ENCODE data around the gene ARID3B.
"Not testable (repeated sequence)": the region's sequence is repeated elsewhere in the genome, so short reads cannot be mapped to it uniquely, and the experiment has no call there.

The ARID3B gene

GRCh38 chr15:74535388-74536084, 5.5 kb upstream of the ARID3B start:
- peak; percentile 33 for DNase-seq (ENCODE audit: low spot score)

DNA sequence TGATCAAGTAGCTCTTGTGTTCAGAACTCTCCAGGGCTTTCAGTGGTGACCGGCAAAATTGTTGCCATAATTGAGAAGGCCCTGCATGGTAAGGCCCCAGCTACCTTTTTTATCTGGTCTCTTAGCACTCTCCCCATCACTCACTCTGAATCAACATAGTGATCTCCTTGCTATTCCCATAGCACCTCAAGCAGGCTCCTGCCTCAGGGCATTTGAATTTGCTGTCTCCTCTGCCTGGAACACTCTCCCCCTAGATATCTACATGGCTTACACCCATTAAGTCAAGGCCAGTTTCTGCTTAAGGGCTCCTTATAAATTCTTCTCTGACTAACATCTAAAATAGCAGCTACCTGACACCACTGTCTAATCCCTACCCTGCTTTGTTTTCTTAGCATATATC, 3.3 kb upstream of the ARID3B start:
- no peak for DNase-seq (ENCODE audit: low spot score)

- DNase-seq (ENCODE audit: low spot score), result not testable (repeated sequence)
Observed at GRCh38 chr15:74539521-74539920, 1.5 kb upstream of the ARID3B start.

GRCh38 chr15:74540161-74540760, 759 bp upstream of the ARID3B start:
- DNase-seq (ENCODE audit: low spot score), result peak; percentile 67

- DNase-seq (ENCODE audit: low spot score), result peak; percentile 80
Observed at GRCh38 chr15:74541494-74542165, 610 bp downstream of the ARID3B start.

DNA sequence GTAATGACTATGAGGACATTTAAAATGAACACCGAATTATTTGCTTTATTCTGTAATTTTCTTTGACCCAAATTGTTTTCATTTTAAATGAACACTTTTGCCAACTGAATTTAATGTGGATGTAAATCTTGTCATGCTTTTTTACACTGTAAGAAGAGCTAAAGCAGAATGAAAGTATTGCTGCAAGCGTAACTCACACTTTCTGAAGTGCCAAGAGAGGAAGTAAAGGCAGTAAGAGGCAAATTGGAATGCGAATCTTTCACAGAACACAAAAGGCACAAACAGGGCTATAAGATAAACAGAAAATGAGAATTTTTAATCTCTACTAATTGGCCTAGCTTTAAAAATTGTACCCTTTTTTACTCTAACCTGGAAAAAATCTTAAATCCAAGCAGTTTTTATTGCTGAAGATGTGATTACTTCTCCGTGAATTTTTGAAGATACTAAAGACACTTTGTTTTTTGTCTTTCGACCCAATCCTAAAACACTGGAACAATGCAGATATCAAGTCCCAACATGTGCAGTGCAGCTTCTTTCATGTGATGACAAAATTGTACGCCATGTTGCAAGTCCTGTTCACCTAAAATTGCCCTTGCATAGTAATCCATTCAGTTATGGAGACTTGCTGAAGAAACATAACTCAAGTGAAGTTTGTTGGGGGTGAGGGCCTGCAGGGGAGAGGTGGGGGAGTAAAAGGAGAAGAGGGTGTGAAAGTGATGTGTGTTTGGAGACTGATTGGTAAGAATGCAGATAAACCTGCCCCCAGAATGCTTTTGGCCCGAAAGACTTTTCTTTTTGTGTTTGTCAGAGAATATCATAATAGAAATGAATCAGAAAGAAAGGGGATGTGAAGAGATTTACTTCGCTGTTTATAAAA, 1.4 kb downstream of the ARID3B start:
- DNase-seq (ENCODE audit: low spot score), result no peak

DNA sequence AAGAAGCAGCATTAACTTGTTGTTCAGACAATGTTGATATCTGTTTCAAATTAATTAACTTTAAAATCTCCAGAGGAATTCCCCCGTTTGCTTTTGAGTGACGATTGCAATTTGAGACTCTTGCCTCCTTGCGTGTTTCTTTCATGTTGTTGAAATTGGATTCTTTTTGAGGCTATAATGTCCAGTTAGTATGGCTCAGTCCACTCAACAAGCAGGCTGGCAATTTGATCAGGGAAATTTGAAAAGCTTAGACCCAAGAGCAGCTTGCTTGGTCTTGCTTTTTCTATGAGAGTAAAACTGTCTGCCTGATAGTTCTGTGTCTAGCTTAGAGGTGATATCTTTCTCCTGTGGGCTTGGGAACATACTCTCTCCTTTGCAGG, 2.0 kb downstream of the ARID3B start:
- DNase-seq (ENCODE audit: low spot score), result no peak

DNA sequence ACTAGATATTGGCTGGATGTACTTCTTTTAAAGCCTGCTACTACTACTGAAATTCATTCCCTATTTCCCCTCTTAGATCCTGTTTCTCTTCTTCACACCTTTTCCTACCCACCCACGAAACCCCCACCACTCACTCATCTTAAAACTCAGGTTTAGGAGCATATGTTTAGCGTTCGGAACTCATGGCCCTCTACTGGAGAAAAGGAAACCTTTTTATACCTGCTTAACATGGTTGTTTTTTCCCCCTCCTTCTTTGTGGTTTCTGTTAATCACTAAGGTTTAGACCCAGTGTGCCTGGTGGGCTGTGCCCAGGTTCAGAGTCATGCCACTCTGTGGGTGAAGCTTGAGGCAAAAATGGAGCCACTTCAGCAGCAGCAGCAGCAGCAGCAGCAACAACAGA, 2.6 kb downstream of the ARID3B start:
- DNase-seq (ENCODE audit: low spot score), result no peak

GRCh38 chr15:74545086-74545485, 4.1 kb downstream of the ARID3B start:
- no peak for DNase-seq (ENCODE audit: low spot score)

DNA sequence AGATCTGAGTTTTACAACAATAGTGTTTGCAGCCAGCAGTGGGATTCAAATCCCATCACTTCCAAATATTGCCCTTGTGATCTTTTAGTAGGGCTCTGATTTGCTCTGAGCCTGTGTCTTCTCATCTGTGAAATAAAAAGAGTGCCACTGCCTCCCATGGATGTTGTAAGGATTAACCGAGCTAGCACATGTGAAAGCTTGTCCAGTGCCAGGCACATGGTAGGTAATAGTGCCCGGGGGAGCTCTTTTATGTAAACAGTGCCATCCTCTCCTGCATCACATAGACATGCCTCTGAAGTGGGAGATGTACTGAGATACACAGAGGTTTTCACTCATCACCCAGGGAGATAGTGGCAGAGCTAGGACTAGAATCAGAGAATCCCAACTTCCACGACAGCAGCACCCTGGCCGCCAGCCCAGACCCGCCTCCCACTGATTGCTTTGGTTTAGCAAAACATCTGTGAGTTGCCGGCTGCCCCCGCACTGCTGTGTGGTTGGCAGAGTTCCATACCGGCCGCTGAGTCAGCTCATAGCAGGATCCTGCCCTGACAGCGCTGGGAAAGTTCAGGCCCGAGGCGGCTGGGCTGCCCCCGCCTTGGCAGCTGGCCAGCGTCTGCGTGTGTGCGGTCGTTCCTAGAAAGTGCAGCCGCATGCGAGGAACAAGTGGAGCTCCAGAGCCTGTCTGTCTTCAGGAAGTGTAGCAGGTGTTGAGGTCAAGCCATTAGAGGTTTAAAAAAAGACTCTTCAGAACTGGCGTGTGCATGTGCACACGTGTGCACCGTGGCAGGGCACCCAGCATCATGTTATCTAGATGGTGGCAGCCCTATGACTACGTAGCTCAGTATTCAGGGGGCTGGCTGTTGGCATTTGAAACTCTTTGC, 5.0 kb downstream of the ARID3B start:
- peak; percentile 98 for DNase-seq (ENCODE audit: low spot score)

DNA sequence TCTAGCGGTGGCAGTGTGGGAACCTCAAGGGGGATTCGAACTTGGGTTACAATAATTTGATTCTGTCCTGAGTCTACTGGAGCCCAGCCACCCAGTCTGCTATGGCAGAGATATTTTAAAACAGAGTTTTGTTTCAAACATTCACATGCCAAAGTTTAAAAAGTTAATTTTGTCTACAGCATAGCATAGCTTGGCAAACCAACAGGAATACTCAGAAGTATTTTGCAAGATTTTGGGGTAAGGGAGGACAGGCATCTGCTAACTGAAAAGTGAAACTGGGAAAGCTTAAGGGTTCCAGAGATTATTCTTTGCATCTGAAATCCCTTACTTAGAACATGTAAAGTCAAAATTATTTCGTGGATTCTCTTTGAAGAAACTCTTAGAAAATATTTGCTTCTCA, 6.6 kb downstream of the ARID3B start:
- no peak for DNase-seq (ENCODE audit: low spot score)

GRCh38 chr15:74548241-74548640, 7.2 kb downstream of the ARID3B start:
- DNase-seq (ENCODE audit: low spot score), result no peak

DNA sequence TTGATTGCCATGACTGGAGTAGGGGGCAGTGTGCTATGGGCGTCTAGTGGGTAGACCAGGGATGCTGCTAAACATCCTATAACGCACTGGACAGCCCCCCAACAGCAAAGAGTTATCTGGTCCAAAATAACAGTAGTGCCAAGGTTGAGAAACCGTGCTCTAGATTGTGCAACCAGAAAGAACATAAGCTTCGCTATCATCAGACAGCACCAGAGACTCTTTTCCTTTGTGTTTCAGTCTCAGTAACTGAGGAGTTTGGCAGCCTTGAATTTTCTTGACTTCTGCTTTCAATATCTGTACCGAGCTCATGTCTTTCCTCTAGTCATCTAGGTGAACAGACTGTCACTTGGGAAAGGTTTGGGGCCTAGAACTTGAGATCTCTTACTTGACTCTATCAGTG, 8.8 kb downstream of the ARID3B start:
- no peak for DNase-seq (ENCODE audit: low spot score)

DNA sequence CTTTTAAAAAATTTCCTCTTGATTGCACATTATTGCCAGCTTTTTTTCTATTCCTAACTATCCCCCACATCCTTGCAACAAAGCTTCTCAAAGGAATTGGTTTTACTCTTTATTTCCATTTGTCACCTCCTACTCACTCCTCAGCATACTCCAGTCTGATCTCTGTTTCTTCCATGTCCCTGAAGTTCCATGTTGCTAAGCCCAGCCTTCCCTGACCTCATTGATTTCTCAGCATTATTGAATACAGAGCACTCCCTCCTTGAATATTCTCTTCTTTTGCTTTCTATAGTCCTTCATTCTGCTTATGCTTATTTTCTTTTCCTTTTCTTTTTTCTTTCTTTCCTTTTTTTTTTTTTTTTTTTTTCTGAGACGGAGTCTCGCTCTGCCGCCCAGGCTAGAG, 10.7 kb downstream of the ARID3B start:
- DNase-seq (ENCODE audit: low spot score), result no peak

GRCh38 chr15:74552773-74553441, 11.9 kb downstream of the ARID3B start:
- no peak for DNase-seq (ENCODE audit: low spot score)

DNA sequence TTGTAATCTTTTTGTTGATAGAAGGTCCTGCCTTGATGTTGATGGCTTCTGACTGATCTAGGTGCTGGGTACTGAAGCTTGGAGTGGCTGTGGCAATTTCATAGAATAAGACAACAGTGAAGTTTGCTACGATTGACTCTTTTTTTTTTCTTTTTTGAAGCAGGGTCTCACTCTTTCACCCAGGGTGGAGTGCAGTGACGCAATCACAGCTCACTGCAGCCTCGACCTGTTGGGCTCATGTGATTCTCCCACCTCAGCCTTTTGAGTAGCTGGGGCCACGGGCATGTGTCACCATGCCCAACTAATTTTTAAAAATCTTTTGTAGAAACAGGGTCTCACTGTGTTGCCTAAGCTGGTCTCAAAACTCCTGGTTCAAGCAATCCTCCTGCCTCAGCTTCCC, 14.2 kb downstream of the ARID3B start:
- DNase-seq (ENCODE audit: low spot score), result no peak

GRCh38 chr15:74558706-74559105, 17.7 kb downstream of the ARID3B start:
- DNase-seq (ENCODE audit: low spot score), result no peak

DNA sequence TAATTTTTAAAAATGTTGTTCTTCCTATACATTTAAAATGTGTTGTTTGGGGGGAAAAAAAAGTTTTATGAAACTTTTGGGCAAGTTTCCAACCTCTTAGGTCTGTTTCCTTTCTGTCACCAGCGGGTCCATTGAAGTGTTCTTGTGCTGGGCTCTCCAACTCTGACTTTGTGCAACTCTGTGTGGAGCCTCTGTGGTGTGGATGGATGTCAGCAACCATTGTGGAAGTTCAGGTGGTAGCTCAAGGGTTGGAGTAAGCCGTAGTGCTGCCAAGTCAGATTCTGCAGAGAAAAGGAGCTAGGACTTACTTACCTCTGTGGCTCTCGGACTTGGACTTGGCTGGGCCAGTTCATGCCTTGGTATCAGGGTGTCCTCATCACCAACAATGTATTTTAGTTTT, 22.4 kb downstream of the ARID3B start:
- no peak for DNase-seq (ENCODE audit: low spot score)

GRCh38 chr15:74564182-74564581, 23.2 kb downstream of the ARID3B start:
- no peak for DNase-seq (ENCODE audit: low spot score)

- DNase-seq (ENCODE audit: low spot score), result no peak
Observed at GRCh38 chr15:74565381-74566085, 24.5 kb downstream of the ARID3B start.
